ENCODE results near the gene DKKL1. TPM values are rescaled to one million over a fixed set of nuclear protein-coding genes. Genes with fewer than 3 reads are reported as not detected.
A peak's percentile ranks its signal among the peaks of the same experiment; 100 is the strongest.
"Not testable (repeated sequence)": the region's sequence is repeated elsewhere in the genome, so short reads cannot be mapped to it uniquely, and the experiment has no call there.

The DKKL1 gene
- total and polyA plus RNA-seq, 4 donors: 0.58 to 0.95 (median 0.88) TPM

DNA sequence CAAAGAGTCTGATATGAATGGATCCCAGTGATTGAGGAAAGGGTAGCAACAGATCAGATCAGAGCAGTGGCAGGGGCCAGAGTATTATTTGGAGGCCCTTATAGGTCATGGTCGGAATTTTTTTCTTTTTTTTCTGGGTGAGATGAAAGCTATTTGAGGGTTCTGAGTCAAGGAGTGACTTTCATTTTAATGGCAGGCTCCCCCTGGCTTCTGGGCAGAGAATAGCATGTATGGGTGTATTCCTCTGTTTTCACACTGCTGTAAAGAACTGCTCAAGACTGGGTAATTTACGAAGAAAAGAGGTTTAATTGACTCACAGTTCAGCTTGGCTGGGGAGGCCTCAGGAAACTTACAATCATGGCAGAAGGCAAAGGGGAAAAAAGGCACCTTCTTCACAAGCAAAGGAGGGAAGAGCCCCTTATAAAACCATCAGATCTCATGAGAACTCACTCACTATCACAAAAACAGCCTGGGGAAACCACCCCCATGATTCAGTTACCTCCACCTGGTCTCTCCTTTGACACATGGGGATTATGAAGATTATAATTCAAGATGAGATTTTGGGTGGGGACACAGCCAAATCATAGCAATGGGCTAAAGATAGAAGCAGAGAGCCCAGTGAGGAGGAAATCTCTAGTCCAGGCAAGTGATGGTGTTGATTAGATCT lies 35.7 kb upstream of the DKKL1 start:
- H3K36me3 ChIP-seq (ENCODE audit: control insufficient read depth in 4 of 4, insufficient read depth in 4 of 4, low read length in 4 of 4): peaks cover 0 to 7% (median 3%) of the 10 kb centered on the region in 4 donors
- TF ChIP-seq, protein P1, sequence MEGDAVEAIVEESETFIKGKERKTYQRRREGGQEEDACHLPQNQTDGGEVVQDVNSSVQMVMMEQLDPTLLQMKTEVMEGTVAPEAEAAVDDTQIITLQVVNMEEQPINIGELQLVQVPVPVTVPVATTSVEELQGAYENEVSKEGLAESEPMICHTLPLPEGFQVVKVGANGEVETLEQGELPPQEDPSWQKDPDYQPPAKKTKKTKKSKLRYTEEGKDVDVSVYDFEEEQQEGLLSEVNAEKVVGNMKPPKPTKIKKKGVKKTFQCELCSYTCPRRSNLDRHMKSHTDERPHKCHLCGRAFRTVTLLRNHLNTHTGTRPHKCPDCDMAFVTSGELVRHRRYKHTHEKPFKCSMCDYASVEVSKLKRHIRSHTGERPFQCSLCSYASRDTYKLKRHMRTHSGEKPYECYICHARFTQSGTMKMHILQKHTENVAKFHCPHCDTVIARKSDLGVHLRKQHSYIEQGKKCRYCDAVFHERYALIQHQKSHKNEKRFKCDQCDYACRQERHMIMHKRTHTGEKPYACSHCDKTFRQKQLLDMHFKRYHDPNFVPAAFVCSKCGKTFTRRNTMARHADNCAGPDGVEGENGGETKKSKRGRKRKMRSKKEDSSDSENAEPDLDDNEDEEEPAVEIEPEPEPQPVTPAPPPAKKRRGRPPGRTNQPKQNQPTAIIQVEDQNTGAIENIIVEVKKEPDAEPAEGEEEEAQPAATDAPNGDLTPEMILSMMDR (IDR thresholded peaks at IDR 0.05; ENCODE audit: control extremely low read depth, extremely low read depth): peak; percentile 27
- peaks cover 0 to under 1% (median 0%) of the 10 kb centered on the region in 4 donors for H3K9me3 ChIP-seq (ENCODE audit: control insufficient read depth in 4 of 4, insufficient read depth in 3 of 4, low read length in 3 of 4)
- H3K4me1 ChIP-seq (ENCODE audit: control insufficient read depth in 5 of 5, insufficient read depth in 5 of 5, low read length in 5 of 5): no peaks in the 10 kb centered on the region
- no peak overlapping the region for H3K27ac ChIP-seq (ENCODE audit: low read depth in 1 of 2, low read length in 1 of 2)
- ATAC-seq (ENCODE audit: insufficient read depth, low FRiP score): no peak
- no peak overlapping the region for H3K4me3 ChIP-seq
- 58 to 66% methylated on average over 2 of the region's 2 CpGs for WGBS, 2 donors
- no peak for DNase-seq
- H3K27me3 ChIP-seq (ENCODE audit: control insufficient read depth in 3 of 3, insufficient read depth in 3 of 3, low read length in 2 of 3): no peaks in the 10 kb centered on the region
- H3K9ac ChIP-seq (ENCODE audit: insufficient read depth in 1 of 2, low read length in 2 of 2): no peak overlapping the region

DNA sequence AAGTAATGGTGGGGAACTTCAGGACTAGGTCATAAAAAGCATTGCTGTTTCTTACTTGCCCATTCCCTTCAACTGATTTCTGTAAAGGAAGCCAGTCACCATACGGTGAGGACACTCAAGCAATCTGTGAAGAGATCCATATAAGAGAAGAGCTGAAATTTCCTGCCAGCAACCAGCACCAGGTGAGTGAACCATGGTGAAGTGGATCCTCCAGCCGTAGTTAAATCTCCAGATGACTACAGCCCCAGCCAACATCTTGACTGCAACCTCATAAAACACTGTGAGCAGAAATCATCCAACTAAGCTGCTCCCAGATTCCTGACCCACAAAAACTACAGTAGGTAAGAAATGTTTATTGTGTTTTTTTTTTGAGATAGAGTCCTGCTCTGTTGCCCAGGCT lies 34.9 kb upstream of the DKKL1 start:
- H3K9me3 ChIP-seq (ENCODE audit: control insufficient read depth in 4 of 4, insufficient read depth in 3 of 4, low read length in 3 of 4): no peaks in the 10 kb centered on the region
- H3K36me3 ChIP-seq (ENCODE audit: control insufficient read depth in 4 of 4, insufficient read depth in 4 of 4, low read length in 4 of 4): peaks cover 0 to 7% (median 3%) of the 10 kb centered on the region in 4 donors
- no peaks in the 10 kb centered on the region for H3K27me3 ChIP-seq (ENCODE audit: control insufficient read depth in 3 of 3, insufficient read depth in 3 of 3, low read length in 2 of 3)
- no peaks in the 10 kb centered on the region for H3K4me1 ChIP-seq (ENCODE audit: control insufficient read depth in 5 of 5, insufficient read depth in 5 of 5, low read length in 5 of 5)
- TF ChIP-seq, protein P1 (IDR thresholded peaks at IDR 0.05; ENCODE audit: control extremely low read depth, extremely low read depth): no peak
- ATAC-seq (ENCODE audit: insufficient read depth, low FRiP score) (no peak), DNase-seq (no peak)
- H3K4me3 ChIP-seq: no peak overlapping the region
- 91 to 93% methylated on average over 2 of the region's 2 CpGs for WGBS, 2 donors
- H3K9ac ChIP-seq (ENCODE audit: insufficient read depth in 1 of 2, low read length in 2 of 2): no peak overlapping the region
- H3K27ac ChIP-seq (ENCODE audit: low read depth in 1 of 2, low read length in 1 of 2): no peak overlapping the region

- H3K4me1 ChIP-seq (ENCODE audit: control insufficient read depth in 5 of 5, insufficient read depth in 5 of 5, low read length in 5 of 5); DNase-seq; H3K27me3 ChIP-seq (ENCODE audit: control insufficient read depth in 3 of 3, insufficient read depth in 3 of 3, low read length in 2 of 3); H3K9ac ChIP-seq (ENCODE audit: insufficient read depth in 1 of 2, low read length in 2 of 2); H3K27ac ChIP-seq (ENCODE audit: low read depth in 1 of 2, low read length in 1 of 2); ATAC-seq (ENCODE audit: insufficient read depth, low FRiP score); H3K36me3 ChIP-seq (ENCODE audit: control insufficient read depth in 4 of 4, insufficient read depth in 4 of 4, low read length in 4 of 4); H3K4me3 ChIP-seq; H3K9me3 ChIP-seq (ENCODE audit: control insufficient read depth in 4 of 4, insufficient read depth in 3 of 4, low read length in 3 of 4): not testable (repeated sequence)
- WGBS, 2 donors: 94 to 97% methylated on average over 4 of the region's 4 CpGs
These were observed 32.5 kb upstream of the DKKL1 start for GRCh38 chr19:49331187-49331586.

GRCh38 chr19:49331616-49332055 lies 32.0 kb upstream of the DKKL1 start:
- ATAC-seq (ENCODE audit: insufficient read depth, low FRiP score) (peak; percentile 82), DNase-seq (peak in 2 of 3 donors; percentile 26 to 40)
- H3K4me1 ChIP-seq (ENCODE audit: control insufficient read depth in 5 of 5, insufficient read depth in 5 of 5, low read length in 5 of 5): no peaks in the 10 kb centered on the region
- no peaks in the 10 kb centered on the region for H3K27me3 ChIP-seq (ENCODE audit: control insufficient read depth in 3 of 3, insufficient read depth in 3 of 3, low read length in 2 of 3)
- peaks cover 0 to 7% (median 4%) of the 10 kb centered on the region in 4 donors for H3K36me3 ChIP-seq (ENCODE audit: control insufficient read depth in 4 of 4, insufficient read depth in 4 of 4, low read length in 4 of 4)
- H3K9ac ChIP-seq (ENCODE audit: insufficient read depth in 1 of 2, low read length in 2 of 2): no peak overlapping the region
- TF ChIP-seq, protein P1 (IDR thresholded peaks at IDR 0.05; ENCODE audit: control extremely low read depth, extremely low read depth): no peak
- no peak overlapping the region for H3K27ac ChIP-seq (ENCODE audit: low read depth in 1 of 2, low read length in 1 of 2)
- no peak overlapping the region for H3K4me3 ChIP-seq
- WGBS, 2 donors: 38 to 66% methylated on average over 2 of the region's 2 CpGs
- H3K9me3 ChIP-seq (ENCODE audit: control insufficient read depth in 4 of 4, insufficient read depth in 3 of 4, low read length in 3 of 4): no peaks in the 10 kb centered on the region

GRCh38 chr19:49332691-49333417 lies 30.8 kb upstream of the DKKL1 start:
- H3K36me3 ChIP-seq (ENCODE audit: control insufficient read depth in 4 of 4, insufficient read depth in 4 of 4, low read length in 4 of 4); H3K9me3 ChIP-seq (ENCODE audit: control insufficient read depth in 4 of 4, insufficient read depth in 3 of 4, low read length in 3 of 4); H3K9ac ChIP-seq (ENCODE audit: insufficient read depth in 1 of 2, low read length in 2 of 2); H3K27ac ChIP-seq (ENCODE audit: low read depth in 1 of 2, low read length in 1 of 2); DNase-seq; ATAC-seq (ENCODE audit: insufficient read depth, low FRiP score); H3K27me3 ChIP-seq (ENCODE audit: control insufficient read depth in 3 of 3, insufficient read depth in 3 of 3, low read length in 2 of 3); H3K4me1 ChIP-seq (ENCODE audit: control insufficient read depth in 5 of 5, insufficient read depth in 5 of 5, low read length in 5 of 5); H3K4me3 ChIP-seq: not testable (repeated sequence)
- 81 to 91% methylated on average over 13 of the region's 13 CpGs for WGBS, 2 donors

Data from lung (tissue), 12 donors.